K562 (cell line): Measurements from ENCODE around the gene CEP162.

Source experiments
- EP300 ChIP-seq: IDR thresholded peaks from 2 replicates; pipeline ENCODE4 v1.6.1; 2012; ENCODE audit warnings: low read length, improper control_type of control experiment
- ESRRA ChIP-seq: fragments of 450-650 bp; IDR thresholded peaks from 2 replicates; pipeline ENCODE4 v1.6.1; 2014; ENCODE audit warnings: low read depth, mild to moderate bottlenecking, moderate library complexity, borderline replicate concordance
- FIP1L1 ChIP-seq: fragments of 200-400 bp; formaldehyde crosslinking; IDR thresholded peaks from 2 replicates; pipeline ENCODE4 v1.6.1; 2018; ENCODE audit warnings: mild to moderate bottlenecking, low read depth, low read length; ENCODE audit not compliant: poor library complexity, severe bottlenecking
- SPI1 ChIP-seq: IDR thresholded peaks from 2 replicates; pipeline ENCODE4 v1.6.1; 2011; ENCODE audit warnings: low read depth, low read length, control low read depth, borderline replicate concordance
- TF ChIP-seq, protein P1 (sequence below), 2 experiments: fragments of 450-650 bp in 1 of 2; sonication (generic) in 1 of 2; formaldehyde crosslinking in 1 of 2; IDR thresholded peaks in 1 of 2; conservative IDR thresholded peaks in 1 of 2; 2 replicates each; pipeline versions ENCODE4 v1.6.1 to v1.8.1; 2016 to 2023; ENCODE audit warnings: mild to moderate bottlenecking in 2 of 2, moderate library complexity in 2 of 2, inconsistent platforms in 1 of 2, missing genetic modification reagents in 1 of 2

- TF ChIP-seq EP300 (no peak), FIP1L1 (no peak), ESRRA (no peak), SPI1 (no peak)
- TF ChIP-seq, protein P1, sequence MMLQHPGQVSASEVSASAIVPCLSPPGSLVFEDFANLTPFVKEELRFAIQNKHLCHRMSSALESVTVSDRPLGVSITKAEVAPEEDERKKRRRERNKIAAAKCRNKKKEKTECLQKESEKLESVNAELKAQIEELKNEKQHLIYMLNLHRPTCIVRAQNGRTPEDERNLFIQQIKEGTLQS (IDR thresholded peaks at IDR 0.05) = no peak
- TF ChIP-seq, protein P1 (CRISPR knock-in tag; conservative IDR thresholded peaks at IDR 0.05) = no peak
Measured at GRCh38 chr6:84272298-84272697, 44.9 kb upstream of the CEP162 start.
